ENCODE measurements around the gene SPAG6.
A peak's percentile ranks its signal among the peaks of the same experiment; 100 is the strongest.

SPAG6 gene

GRCh38 chr10:22321924-22322640 is 23.2 kb upstream of the SPAG6 start:
- DNase-seq (ENCODE audit: low read depth in 2 of 2) = no peak

DNA sequence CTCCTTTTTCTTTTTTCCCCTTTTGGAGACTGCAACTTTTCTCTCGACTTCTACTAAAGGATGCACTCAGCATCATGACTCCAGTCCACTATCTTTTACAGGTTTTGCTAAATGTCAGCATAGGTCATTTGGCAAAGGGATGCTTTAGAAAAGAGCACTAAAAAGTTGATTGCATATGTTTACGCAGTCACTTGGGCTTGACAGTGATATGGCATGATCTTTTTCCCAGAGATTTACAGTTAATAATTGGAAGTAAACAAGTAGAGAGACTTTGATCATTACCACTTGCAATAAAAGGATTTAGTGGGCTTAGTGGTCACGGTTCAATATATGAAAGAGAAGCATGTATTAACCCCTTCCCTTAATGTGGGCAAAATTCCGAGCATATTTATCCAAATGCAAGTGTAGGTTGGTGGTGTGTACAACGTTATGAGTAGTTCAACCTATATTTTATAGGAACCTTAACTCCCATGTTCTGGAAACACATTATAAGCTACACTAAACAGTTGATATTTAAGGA is 22.6 kb upstream of the SPAG6 start:
- no peak for DNase-seq (ENCODE audit: low read depth in 2 of 2)

- DNase-seq (ENCODE audit: low read depth in 2 of 2) = no peak
Measured at GRCh38 chr10:22323538-22324305, 21.6 kb upstream of the SPAG6 start.

GRCh38 chr10:22324413-22324812 is 20.9 kb upstream of the SPAG6 start:
- DNase-seq (ENCODE audit: low read depth in 2 of 2) = no peak

DNA sequence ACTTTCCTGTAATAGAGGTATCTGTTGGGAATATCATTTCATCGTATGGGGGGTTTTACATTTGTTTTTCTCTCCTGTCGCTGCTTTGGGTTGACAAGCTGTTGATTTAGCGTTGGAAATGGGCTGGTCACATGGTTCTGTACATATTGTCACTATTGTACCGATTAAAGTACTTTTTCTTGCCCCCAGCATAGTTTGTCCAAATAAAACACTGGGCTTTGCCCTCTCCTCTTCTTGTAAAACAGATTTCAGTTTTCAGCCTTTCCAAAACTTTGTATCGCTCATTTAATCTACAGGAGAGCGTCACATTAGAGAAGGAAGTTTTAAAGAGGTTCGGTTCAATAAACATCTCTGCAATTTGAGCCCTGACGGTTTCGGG is 20.4 kb upstream of the SPAG6 start:
- no peak for DNase-seq (ENCODE audit: low read depth in 2 of 2)

- DNase-seq (ENCODE audit: low read depth in 2 of 2) = no peak
Measured at GRCh38 chr10:22325272-22326144, 19.8 kb upstream of the SPAG6 start.

GRCh38 chr10:22326145-22326702 is 19.1 kb upstream of the SPAG6 start:
- DNase-seq (ENCODE audit: low read depth in 2 of 2) = no peak

GRCh38 chr10:22329150-22329549 is 16.1 kb upstream of the SPAG6 start:
- DNase-seq (ENCODE audit: low read depth in 2 of 2) = no peak

DNA sequence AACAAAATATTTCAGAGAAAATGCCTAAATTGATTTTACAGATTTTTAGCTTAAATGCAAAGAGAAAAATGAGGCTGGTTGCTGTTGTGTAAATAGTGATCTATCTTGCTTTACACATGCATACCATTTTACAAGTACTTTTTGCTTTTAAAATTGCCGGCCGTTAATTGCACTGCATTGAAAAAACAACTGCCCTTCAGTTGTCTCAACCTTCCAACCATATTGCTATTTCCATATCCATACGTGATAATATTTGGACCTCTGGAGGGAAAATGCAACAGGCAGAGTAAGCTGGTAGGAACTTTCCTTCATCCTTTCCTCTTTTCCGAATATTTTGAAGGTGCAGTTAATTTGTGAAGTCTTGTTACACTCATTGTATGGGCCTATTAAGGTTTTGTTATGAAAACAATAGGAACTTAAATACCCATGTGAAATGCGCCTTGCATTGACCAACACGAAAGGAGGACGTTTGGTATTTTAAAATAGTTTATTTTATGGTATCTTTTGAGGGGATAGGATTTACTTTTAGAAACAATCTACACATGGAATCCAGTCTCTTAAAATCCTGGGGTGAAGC is 13.1 kb upstream of the SPAG6 start:
- no peak for DNase-seq (ENCODE audit: low read depth in 2 of 2)

DNA sequence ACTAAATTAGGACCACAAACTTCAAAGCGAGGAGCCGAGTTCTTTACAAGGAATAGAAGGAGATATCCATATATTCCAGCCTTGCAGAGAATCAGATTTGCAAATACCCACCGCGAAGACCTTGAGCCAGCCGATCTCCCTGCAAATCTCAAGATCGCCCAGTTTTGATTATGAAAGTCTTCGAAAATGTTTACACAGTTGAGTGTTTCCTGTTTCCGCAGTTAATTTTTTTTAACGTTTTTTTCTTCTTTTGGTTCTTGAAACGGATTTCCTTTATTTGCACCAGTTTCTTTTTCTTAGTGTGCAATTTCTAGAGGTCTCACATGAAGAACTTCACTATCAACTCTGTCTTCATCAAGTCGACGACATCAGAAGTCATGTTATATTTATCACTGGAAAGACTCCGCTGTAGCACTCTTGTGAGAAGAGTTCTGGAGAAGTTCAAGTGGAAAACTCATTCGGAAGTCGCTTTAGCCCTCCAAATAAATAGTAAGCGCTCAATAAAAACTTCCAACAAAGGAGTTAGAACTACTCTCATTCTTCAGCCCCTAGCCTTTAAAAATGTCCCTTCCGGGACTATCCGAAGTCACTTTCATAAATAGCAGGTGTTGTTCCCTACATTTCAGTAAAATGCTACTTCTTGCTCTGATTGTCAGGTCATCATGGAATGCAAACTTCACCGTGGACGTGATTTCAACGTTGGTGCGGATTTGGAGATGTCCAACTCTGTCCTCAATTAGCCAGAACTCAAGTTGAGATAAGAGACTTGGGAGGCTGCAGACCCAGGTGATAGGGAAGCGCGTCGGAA is 11.9 kb upstream of the SPAG6 start:
- no peak for DNase-seq (ENCODE audit: low read depth in 2 of 2)

GRCh38 chr10:22333975-22334282 is 11.4 kb upstream of the SPAG6 start:
- no peak for DNase-seq (ENCODE audit: low read depth in 2 of 2)

DNA sequence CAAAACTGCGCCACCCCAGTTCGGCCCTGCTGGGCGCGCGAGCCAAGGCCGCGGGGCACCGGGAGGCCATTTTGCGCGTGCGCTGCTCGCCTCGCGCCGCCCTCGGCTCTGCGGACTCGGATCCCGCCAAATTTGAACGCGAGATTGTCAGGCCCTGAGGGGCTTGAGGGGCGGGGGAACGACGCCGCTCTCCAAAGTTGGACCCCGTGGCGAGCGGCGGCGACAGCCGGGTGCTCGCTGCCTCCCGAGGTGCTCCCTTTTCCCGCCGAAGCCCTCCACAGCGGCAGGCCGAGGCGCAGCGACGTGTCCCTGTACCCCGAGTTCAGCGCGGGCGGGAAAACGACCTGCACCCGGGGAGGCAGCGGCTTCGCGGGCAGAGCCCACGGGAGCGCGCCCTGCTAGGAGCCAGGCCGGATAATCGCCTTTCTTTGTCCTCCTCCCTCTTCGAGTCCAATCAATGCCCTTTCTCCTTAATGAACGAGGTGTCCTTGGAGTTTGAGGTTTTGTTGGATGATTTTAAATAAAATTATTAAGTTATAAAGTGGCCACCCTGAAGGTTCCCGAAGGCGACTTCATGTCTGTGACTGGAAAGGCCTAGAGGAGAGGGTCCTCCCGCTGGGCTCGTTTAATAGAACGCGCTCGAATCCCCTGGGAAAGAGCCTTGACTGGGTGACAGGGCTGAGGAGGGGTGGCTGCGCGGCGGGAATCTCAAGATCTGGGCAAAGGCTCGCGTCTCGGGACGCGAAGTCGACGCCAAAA is 10.7 kb upstream of the SPAG6 start:
- DNase-seq (ENCODE audit: low read depth in 2 of 2) = no peak

GRCh38 chr10:22335173-22335933 is 9.9 kb upstream of the SPAG6 start:
- DNase-seq (ENCODE audit: low read depth in 2 of 2) = no peak

DNA sequence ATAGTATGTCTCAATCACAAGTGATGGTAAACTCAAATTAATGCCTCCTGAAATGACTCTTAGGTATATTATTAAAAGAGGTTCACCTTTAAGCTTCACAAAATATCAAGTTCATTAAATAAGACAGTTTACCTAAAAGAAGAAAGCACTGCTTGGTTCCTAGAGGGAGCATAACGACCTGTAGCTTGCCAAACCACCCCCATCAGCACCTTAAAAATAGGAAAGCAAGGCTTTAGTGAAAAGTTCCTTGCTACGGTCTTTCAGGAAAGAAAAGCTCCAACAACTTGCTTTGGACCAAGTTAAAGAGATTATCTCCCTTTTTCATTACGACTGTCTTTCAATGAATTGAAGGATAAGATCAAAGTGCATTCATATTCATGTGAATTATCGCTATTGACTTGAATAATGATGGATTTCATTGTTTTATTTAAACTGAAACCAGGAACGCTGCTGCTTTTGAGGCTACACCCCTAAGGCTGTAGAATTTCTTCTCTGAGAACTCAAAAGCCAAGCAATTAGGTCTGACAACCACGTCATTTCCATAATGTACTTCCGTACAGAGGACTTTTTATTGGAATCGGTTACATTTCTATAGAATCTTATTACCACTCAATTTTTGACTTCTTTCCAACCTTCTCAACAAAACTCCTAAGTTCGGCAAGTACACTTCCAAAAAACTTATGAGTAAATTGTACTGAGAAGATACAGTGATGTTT is 7.0 kb upstream of the SPAG6 start:
- DNase-seq (ENCODE audit: low read depth in 2 of 2) = no peak

GRCh38 chr10:22338931-22339330 is 6.4 kb upstream of the SPAG6 start:
- no peak for DNase-seq (ENCODE audit: low read depth in 2 of 2)

GRCh38 chr10:22339761-22340328 is 5.5 kb upstream of the SPAG6 start:
- no peak for DNase-seq (ENCODE audit: low read depth in 2 of 2)

- peak; percentile 67 to 71 for DNase-seq (ENCODE audit: low read depth in 2 of 2)
Measured at GRCh38 chr10:22340329-22341189, 4.7 kb upstream of the SPAG6 start.

Measured in fibroblast of skin of left quadriceps (primary cell).